Astrocyte (in vitro differentiated cells and primary cell): ENCODE results near the gene DLX3. TPM values are rescaled to one million over a fixed set of nuclear protein-coding genes. Genes with fewer than 3 reads are reported as not detected.

Source experiments
- DNase-seq: peaks from one replicate; pipeline ENCODE4 v3.0.0-alpha.2; 2010; ENCODE audit warnings: low read depth
- FAIRE-seq: peaks from 2 replicates; lab custom pipeline; 2011; peaks lifted over from hg19 to GRCh38; lab: Jason Lieb, UNC
- H2AFZ ChIP-seq: 2 replicates; pipeline ENCODE4 v1.6.0; 2012; ENCODE audit warnings: low read depth, low read length, inconsistent platforms
- H3K27ac ChIP-seq: 2 replicates; pipeline ENCODE4 v1.5.1; 2011; ENCODE audit warnings: low read depth, low read length, inconsistent platforms
- H3K27me3 ChIP-seq: 2 replicates; pipeline ENCODE4 v1.6.0; 2011; ENCODE audit warnings: low read length, inconsistent platforms; ENCODE audit not compliant: insufficient read depth
- H3K36me3 ChIP-seq: 2 replicates; pipeline ENCODE4 v1.5.1; 2011; ENCODE audit warnings: low read length, inconsistent platforms; ENCODE audit not compliant: insufficient read depth
- H3K4me1 ChIP-seq: 2 replicates; pipeline ENCODE4 v1.5.1; 2011; ENCODE audit warnings: low read length, inconsistent platforms; ENCODE audit not compliant: insufficient read depth
- H3K4me2 ChIP-seq: 2 replicates; pipeline ENCODE4 v1.6.0; 2012; ENCODE audit warnings: low read length, inconsistent platforms
- H3K4me3 ChIP-seq: 2 replicates; pipeline ENCODE4 v1.5.1; 2011; ENCODE audit warnings: low read depth, mild to moderate bottlenecking, low read length, inconsistent platforms; ENCODE audit not compliant: insufficient read depth
- H3K79me2 ChIP-seq: 2 replicates; pipeline ENCODE4 v1.6.0; 2012; ENCODE audit warnings: mild to moderate bottlenecking, low read length, inconsistent platforms; ENCODE audit not compliant: insufficient read depth
- H3K9ac ChIP-seq: 2 replicates; pipeline ENCODE4 v1.6.0; 2012; ENCODE audit warnings: mild to moderate bottlenecking, low read length, inconsistent platforms
- H3K9me3 ChIP-seq: 2 replicates; pipeline ENCODE4 v1.5.1; 2012; ENCODE audit warnings: low read depth, mild to moderate bottlenecking, low read length, inconsistent platforms; ENCODE audit not compliant: insufficient read depth
- H4K20me1 ChIP-seq: 2 replicates; pipeline ENCODE4 v1.6.0; 2012; ENCODE audit warnings: low read length, inconsistent platforms; ENCODE audit not compliant: insufficient read depth
- H3K27ac Mint-ChIP-seq: one replicate; pipeline ENCODE4 v1.8.0; 2021; ENCODE audit warnings: mild to moderate bottlenecking, mixed read lengths; ENCODE audit not compliant: unreplicated experiment
- H3K27me3 Mint-ChIP-seq: one replicate; pipeline ENCODE4 v1.8.0; 2021; ENCODE audit warnings: low read depth, mixed read lengths; ENCODE audit not compliant: unreplicated experiment
- H3K36me3 Mint-ChIP-seq: one replicate; pipeline ENCODE4 v1.8.0; 2021; ENCODE audit warnings: low read depth, mixed read lengths; ENCODE audit not compliant: unreplicated experiment
- H3K4me1 Mint-ChIP-seq: one replicate; pipeline ENCODE4 v1.8.0; 2021; ENCODE audit warnings: low read depth, mixed read lengths; ENCODE audit not compliant: unreplicated experiment
- H3K4me3 Mint-ChIP-seq: one replicate; pipeline ENCODE4 v1.8.0; 2021; ENCODE audit warnings: mild to moderate bottlenecking, moderate library complexity, mixed read lengths; ENCODE audit not compliant: unreplicated experiment
- H3K9me3 Mint-ChIP-seq: one replicate; pipeline ENCODE4 v1.8.0; 2021; ENCODE audit warnings: mild to moderate bottlenecking, mixed read lengths; ENCODE audit not compliant: unreplicated experiment
- EZH2 ChIP-seq: IDR thresholded peaks from 2 replicates; pipeline ENCODE4 v1.6.1; 2012; ENCODE audit warnings: mild to moderate bottlenecking, low read length, inconsistent platforms; ENCODE audit not compliant: insufficient read depth
- total RNA-seq: library from RNA; stranded (reverse); gene quantifications from 2 replicates; pipeline ENCODE4 v1.2.1, GENCODE V29; 2021
- TF ChIP-seq, protein P1 (sequence below): IDR thresholded peaks from 2 replicates; pipeline ENCODE4 v1.5.1; 2011; ENCODE audit warnings: low read depth, mild to moderate bottlenecking, inconsistent platforms, low read length, moderate library complexity; ENCODE audit not compliant: insufficient read depth

The DLX3 gene
- total RNA-seq, 1 donor from 2014 or later = 1.00 TPM

DNA sequence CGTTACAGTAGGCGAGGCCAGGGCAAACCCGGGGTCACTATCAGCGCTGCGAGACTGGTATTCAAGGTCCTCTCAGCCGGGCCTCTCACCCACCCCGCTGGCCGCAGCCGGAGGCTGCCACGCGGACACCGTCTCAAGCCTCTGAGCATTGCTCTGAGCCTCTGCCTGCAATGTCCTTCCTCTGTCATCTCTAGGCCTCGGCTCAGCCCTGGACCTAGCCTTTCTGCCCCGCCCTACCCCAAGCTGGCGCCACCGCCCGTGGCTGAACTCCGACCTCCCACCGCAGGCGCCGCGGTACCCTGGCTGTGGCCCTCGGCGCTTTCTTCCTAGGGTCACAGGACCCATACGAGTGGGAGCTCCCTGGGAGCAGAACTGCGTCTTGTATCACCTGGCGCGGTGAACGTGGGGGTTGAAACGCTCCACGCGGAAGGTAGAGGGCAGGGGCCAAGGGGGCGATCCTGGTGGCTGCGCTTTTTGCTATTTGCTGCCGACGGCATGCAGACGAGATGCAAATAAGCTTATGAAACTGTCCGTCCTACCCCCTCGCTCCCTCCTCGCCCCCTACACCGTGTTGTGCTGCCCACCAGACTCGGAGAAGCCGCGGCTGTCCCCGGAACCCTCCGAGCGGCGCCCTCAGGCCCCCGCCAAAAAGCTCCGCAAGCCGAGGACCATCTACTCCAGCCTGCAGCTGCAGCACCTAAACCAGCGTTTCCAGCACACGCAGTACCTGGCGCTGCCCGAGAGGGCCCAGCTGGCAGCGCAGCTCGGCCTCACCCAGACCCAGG, 22.3 kb downstream of the DLX3 start:
- no peak for FAIRE-seq
- Histone ChIP-seq H2AFZ (no peak overlapping the region), H3K4me1 (peaks cover 6% of the 10 kb centered on the region), H3K9ac (no peak overlapping the region), H3K4me3 (no peak overlapping the region), H3K4me2 (no peak overlapping the region), H3K27me3 (peaks cover 93% of the 10 kb centered on the region), H3K79me2 (no peaks in the 10 kb centered on the region), H3K36me3 (no peaks in the 10 kb centered on the region), H3K9me3 (no peaks in the 10 kb centered on the region), H4K20me1 (peaks cover 13% of the 10 kb centered on the region), H3K27ac (no peak overlapping the region)
- no peak overlapping the region for H3K4me3 Mint-ChIP-seq
- H3K27ac Mint-ChIP-seq = no peak overlapping the region
- H3K36me3 Mint-ChIP-seq = no peaks in the 10 kb centered on the region
- peaks cover 8% of the 10 kb centered on the region for H3K9me3 Mint-ChIP-seq
- peaks cover 87% of the 10 kb centered on the region for H3K27me3 Mint-ChIP-seq
- H3K4me1 Mint-ChIP-seq = no peaks in the 10 kb centered on the region
- no peak for DNase-seq
- TF ChIP-seq, protein P1, sequence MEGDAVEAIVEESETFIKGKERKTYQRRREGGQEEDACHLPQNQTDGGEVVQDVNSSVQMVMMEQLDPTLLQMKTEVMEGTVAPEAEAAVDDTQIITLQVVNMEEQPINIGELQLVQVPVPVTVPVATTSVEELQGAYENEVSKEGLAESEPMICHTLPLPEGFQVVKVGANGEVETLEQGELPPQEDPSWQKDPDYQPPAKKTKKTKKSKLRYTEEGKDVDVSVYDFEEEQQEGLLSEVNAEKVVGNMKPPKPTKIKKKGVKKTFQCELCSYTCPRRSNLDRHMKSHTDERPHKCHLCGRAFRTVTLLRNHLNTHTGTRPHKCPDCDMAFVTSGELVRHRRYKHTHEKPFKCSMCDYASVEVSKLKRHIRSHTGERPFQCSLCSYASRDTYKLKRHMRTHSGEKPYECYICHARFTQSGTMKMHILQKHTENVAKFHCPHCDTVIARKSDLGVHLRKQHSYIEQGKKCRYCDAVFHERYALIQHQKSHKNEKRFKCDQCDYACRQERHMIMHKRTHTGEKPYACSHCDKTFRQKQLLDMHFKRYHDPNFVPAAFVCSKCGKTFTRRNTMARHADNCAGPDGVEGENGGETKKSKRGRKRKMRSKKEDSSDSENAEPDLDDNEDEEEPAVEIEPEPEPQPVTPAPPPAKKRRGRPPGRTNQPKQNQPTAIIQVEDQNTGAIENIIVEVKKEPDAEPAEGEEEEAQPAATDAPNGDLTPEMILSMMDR = no peak
- peak; percentile 99 for TF ChIP-seq EZH2

DNA sequence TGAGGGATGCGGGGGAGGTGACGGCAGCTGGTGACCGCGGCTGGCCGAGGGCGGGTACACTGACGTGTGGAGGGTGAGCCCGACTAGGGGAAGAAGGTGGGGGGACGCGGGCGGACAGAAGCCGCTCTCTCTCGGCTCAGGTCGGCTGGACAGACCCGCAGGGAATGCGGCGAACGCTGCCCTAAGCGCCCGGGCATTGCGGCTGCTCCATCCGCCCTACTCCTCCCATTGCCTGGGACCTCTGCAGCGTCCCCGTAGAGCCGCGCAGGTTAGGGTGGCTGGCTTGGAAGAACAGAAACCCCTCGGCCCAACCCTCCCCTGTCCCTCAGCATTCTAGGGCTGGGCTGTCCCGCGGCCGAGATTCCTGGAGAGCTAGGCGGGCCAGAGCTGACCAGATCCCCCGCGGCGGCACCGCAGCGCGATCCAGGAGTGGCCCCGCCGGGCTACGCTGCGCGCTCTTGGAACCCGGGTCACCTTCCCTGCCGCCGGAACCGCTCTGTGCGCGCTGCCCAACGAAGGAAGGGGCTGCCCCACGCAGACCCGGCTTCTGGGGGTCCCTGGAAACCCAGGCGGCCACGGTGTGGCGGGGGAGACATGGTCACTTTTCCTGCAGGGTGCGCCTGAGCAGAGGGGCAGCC, 23.1 kb downstream of the DLX3 start:
- Mint-ChIP-seq H3K36me3 (no peaks in the 10 kb centered on the region), H3K9me3 (peaks cover 8% of the 10 kb centered on the region), H3K4me3 (no peak overlapping the region), H3K27ac (no peak overlapping the region), H3K4me1 (no peaks in the 10 kb centered on the region), H3K27me3 (peaks cover 88% of the 10 kb centered on the region)
- Histone ChIP-seq H4K20me1 (peaks cover 13% of the 10 kb centered on the region), H3K36me3 (no peaks in the 10 kb centered on the region), H3K27me3 (peaks cover 94% of the 10 kb centered on the region), H3K4me2 (peak overlapping the region; percentile 30), H2AFZ (no peak overlapping the region), H3K27ac (no peak overlapping the region), H3K9me3 (no peaks in the 10 kb centered on the region), H3K79me2 (no peaks in the 10 kb centered on the region), H3K4me3 (no peak overlapping the region), H3K4me1 (peaks cover 6% of the 10 kb centered on the region), H3K9ac (no peak overlapping the region)
- DNase-seq (no peak), FAIRE-seq (no peak)
- TF ChIP-seq EZH2 = peak; percentile 98
- TF ChIP-seq, protein P1 = no peak
